Mammary epithelial cell (primary cell): ENCODE data around the gene DAND5.

ENCODE experiments used
- EZH2 ChIP-seq: IDR thresholded peaks from 2 replicates; pipeline ENCODE4 v1.6.1; 2012; ENCODE audit warnings: low read length, inconsistent platforms, borderline replicate concordance
- TF ChIP-seq, protein P1 (sequence below), 2 donors: IDR thresholded peaks in 1 of 2; conservative IDR thresholded peaks in 1 of 2; 2 replicates each; pipeline ENCODE4 v1.5.1; 2011 to 2012; ENCODE audit warnings: inconsistent platforms in 2 of 2, low read length in 2 of 2, mild to moderate bottlenecking in 2 of 2, control low read depth in 1 of 2, low read depth in 1 of 2; ENCODE audit not compliant: insufficient read depth in 1 of 2; ENCODE audit errors: extremely low read depth in 1 of 2

GRCh38 chr19:12984683-12985048, 15.3 kb downstream of the DAND5 start:
- TF ChIP-seq, protein P1, sequence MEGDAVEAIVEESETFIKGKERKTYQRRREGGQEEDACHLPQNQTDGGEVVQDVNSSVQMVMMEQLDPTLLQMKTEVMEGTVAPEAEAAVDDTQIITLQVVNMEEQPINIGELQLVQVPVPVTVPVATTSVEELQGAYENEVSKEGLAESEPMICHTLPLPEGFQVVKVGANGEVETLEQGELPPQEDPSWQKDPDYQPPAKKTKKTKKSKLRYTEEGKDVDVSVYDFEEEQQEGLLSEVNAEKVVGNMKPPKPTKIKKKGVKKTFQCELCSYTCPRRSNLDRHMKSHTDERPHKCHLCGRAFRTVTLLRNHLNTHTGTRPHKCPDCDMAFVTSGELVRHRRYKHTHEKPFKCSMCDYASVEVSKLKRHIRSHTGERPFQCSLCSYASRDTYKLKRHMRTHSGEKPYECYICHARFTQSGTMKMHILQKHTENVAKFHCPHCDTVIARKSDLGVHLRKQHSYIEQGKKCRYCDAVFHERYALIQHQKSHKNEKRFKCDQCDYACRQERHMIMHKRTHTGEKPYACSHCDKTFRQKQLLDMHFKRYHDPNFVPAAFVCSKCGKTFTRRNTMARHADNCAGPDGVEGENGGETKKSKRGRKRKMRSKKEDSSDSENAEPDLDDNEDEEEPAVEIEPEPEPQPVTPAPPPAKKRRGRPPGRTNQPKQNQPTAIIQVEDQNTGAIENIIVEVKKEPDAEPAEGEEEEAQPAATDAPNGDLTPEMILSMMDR (conservative IDR thresholded peaks at IDR 0.05 in 1 of 2, IDR thresholded peaks at IDR 0.05 in 1 of 2; ENCODE audit: extremely low read depth in 1 of 2, insufficient read depth in 1 of 2, low read depth in 1 of 2, low read length in 2 of 2), result no peak
- no peak for TF ChIP-seq EZH2
